ENCODE results near the gene C2CD3.

The C2CD3 gene

DNA sequence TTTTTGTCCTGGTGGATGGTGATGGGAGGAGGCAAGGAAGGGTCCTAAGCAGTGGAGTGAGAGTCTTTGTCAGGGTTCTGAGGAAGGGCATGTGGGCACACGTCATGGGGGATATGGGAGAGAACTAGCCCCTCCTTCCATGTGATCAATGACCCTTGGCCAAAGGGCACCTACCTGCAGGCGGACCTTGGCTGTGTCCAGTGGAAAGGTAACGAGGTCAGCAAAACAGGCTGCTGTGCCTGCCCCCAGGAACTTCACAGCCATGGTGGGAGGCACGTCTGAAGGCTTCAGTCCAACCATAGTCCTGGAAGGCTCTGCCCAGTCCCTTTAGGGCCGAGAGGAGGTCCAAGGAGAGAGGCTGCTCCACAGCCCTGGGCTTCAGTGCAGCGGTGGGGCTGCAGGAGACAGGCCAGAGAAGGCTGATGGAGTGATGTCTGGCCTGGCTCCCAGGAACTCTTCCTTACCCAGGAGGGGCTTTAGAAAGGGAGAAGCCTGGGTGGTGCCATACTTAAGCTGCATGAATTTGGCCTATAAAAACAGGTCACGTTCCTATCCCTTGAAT is 164.0 kb downstream of the C2CD3 start:
- peaks cover 72% of the 10 kb centered on the region for H3K4me1 Mint-ChIP-seq
- no peak overlapping the region for H3K4me3 Mint-ChIP-seq
- DNase-seq (ENCODE audit: low spot score in 2 of 2) = no peak
- ATAC-seq (replicated peaks; ENCODE audit: extremely low read depth, poor library complexity, severe bottlenecking) = no peak
- H3K27ac Mint-ChIP-seq (ENCODE audit: low read depth) = peak overlapping the region; percentile 77
- H3K9me3 Mint-ChIP-seq = no peaks in the 10 kb centered on the region
- no peaks in the 10 kb centered on the region for H3K27me3 Mint-ChIP-seq
- peaks cover 9% of the 10 kb centered on the region for H3K36me3 Mint-ChIP-seq (ENCODE audit: insufficient read depth)

DNA sequence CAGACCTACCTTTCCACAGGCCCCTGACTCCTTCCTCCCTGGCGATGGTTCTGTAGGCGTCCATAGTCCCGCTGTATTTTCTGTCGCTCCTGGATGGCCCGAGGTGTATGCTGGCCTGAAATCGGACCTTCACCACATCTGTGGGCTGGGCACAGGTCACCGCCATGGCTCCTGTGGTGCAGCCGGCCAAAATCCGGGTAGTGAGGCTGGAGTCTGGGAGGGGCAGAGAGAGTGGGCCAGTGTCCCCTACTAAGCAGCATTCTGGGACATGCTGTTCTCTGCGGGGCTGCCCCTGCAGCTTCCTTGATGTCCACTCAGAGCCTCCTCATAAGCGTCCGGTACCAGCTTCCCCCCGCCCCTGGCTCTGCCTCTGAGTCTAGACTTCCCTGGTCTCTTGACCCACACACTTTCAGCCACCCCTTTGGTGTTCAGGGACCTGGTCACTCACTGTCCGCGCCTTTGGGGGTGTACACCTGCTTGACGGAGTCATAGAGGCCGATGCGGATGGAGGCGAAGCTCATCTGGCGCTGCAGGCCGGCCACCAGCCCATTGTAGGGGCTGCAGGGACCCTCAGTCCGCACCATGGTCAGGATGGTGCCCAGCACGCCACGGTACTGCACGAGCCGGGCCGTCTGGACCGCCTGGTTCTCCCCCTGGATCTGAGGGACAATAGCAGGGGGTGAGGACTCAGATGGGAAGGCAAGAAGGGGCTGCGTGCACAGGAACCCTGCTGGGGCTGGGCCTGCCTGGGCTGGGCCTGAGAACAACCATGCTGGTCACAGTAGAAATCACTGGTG is 164.9 kb downstream of the C2CD3 start:
- Mint-ChIP-seq H3K9me3 (no peaks in the 10 kb centered on the region), H3K27me3 (no peaks in the 10 kb centered on the region), H3K36me3 (ENCODE audit: insufficient read depth) (peaks cover 7% of the 10 kb centered on the region), H3K4me1 (peaks cover 70% of the 10 kb centered on the region), H3K4me3 (peak overlapping the region; percentile 68), H3K27ac (ENCODE audit: low read depth) (peak overlapping the region; percentile 95)
- DNase-seq (ENCODE audit: low spot score in 2 of 2) (no peak), ATAC-seq (replicated peaks; ENCODE audit: extremely low read depth, poor library complexity, severe bottlenecking) (no peak)

DNA sequence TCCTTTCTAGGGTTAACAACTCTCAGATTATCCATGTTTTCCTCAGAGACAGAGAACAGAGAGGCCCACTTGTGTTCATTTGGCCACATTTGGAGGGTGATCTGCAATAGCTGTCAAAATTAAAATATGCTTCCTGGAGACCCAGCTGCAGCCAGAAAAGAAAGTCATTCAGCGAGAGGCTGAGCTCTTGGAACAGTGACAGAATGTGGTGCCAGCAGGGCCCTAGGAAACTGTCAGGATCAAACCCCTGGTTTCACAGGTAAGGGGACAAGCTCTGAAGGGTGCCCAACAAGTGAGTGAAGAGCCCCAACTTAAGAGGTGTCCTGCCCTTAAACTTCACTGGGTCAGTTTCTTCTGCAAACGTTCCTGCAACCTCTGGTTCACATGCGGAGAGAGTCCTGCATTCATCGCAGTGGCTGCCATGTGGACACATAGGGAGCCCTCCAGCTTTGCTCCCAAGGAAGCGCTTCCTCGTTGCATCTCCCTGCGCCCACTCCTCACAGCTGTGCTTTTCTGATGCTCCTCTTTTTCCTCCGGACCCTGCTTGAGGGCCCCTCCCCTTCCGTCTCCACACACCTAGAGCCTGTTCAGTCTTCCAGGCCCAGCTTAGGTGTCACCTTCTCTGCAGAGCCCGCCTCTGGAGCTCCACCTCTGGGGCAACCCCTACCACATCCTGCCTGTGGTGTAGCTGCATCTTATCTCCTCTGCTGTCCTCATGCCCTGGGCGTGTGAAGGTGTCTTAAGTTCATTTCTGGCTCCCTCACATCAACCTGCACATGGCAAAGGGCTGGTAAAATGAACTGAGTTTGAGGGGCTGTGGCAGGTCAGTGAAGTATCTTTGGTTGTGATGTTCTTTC is 165.8 kb downstream of the C2CD3 start:
- H3K4me1 Mint-ChIP-seq = peaks cover 67% of the 10 kb centered on the region
- peak overlapping the region; percentile 68 for H3K4me3 Mint-ChIP-seq
- peaks cover 7% of the 10 kb centered on the region for H3K36me3 Mint-ChIP-seq (ENCODE audit: insufficient read depth)
- DNase-seq (ENCODE audit: low spot score in 2 of 2) = peak; percentile 73 to 81
- H3K27me3 Mint-ChIP-seq = no peaks in the 10 kb centered on the region
- ATAC-seq (replicated peaks; ENCODE audit: extremely low read depth, poor library complexity, severe bottlenecking) = peak; percentile 100
- H3K27ac Mint-ChIP-seq (ENCODE audit: low read depth) = peak overlapping the region; percentile 95
- H3K9me3 Mint-ChIP-seq = no peaks in the 10 kb centered on the region

DNA sequence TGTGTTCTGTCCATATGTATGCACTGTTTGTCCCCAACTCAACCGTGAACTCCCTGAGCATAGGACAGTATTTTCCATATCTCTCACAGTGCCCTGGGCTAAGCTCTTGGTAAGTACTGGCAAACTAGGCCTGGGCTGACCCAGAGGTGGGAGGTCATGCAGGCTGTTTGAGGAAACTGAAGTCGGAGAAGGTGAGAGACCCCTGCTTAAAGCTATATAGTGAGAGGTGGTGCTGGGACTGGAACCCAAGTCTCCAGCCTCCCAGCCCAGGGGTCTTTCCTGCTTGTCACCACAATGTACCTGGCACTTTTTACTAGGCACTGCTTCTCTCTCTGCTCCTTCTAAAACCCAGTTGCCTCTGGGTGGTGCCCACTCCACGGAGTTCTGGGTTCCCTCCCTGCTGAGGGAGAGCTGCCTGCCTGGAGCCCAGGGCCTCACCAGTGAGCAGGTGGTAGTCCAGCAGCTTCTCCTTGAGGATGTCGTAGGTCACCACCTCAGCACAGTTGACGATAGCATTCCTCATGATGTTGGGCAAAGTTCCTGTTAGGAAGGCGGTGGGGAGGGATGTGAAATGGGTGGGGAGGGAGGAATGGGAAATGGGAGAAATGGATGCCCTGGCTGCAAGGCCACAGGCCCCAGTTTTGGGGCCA is 166.6 kb downstream of the C2CD3 start:
- H3K4me1 Mint-ChIP-seq = peaks cover 60% of the 10 kb centered on the region
- H3K27ac Mint-ChIP-seq (ENCODE audit: low read depth) = peak overlapping the region; percentile 95
- no peaks in the 10 kb centered on the region for H3K9me3 Mint-ChIP-seq
- no peak overlapping the region for H3K4me3 Mint-ChIP-seq
- DNase-seq (ENCODE audit: low spot score in 2 of 2) (no peak), ATAC-seq (replicated peaks; ENCODE audit: extremely low read depth, poor library complexity, severe bottlenecking) (no peak)
- no peaks in the 10 kb centered on the region for H3K27me3 Mint-ChIP-seq
- peaks cover 7% of the 10 kb centered on the region for H3K36me3 Mint-ChIP-seq (ENCODE audit: insufficient read depth)

DNA sequence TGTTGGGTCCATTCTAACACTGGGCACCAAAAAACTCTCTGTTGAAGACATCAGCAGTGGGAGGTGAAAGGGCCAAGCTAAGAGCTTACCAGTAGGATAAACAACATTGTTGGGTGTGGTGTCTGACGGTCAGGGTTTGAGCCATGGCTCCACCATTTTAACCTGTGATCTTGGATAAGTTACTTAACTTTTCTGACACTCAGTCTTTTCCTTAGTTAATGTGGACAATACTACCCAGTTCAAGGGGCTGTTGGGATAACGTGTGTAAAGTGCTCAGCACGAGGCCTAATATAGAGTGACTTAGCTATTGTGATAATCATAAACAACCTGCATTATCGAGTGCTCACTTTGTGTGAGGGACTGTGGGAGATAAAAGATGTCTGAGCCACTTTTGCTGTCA is 168.0 kb downstream of the C2CD3 start:
- H3K4me1 Mint-ChIP-seq = peaks cover 52% of the 10 kb centered on the region
- no peaks in the 10 kb centered on the region for H3K9me3 Mint-ChIP-seq
- H3K27me3 Mint-ChIP-seq = no peaks in the 10 kb centered on the region
- H3K4me3 Mint-ChIP-seq = no peak overlapping the region
- no peak for ATAC-seq (replicated peaks; ENCODE audit: extremely low read depth, poor library complexity, severe bottlenecking)
- no peak for DNase-seq (ENCODE audit: low spot score in 2 of 2)
- peaks cover 7% of the 10 kb centered on the region for H3K36me3 Mint-ChIP-seq (ENCODE audit: insufficient read depth)
- no peak overlapping the region for H3K27ac Mint-ChIP-seq (ENCODE audit: low read depth)

DNA sequence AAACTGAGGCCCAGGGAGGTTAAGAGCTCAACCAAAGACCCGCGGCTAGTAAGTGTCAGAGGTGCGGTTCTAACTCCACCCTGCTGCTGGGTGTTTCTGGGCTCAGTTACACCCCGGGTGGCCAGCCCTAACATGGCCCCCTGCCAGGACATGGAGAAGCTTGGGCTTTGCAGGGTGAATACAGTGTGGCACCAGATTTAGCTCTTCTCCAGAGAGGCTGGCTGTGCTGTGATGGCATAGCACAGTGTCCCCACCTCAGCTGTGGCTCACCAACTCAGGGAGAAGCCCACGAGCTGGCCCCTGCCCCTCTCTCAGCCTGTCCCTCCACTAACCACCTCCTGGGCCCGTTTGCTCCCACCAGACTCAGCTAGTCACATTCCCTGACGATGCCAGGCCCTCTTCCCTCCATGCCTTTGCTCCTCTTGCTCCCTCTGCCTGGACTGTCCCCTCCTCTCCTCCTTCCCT is 168.9 kb downstream of the C2CD3 start:
- peaks cover 61% of the 10 kb centered on the region for H3K4me1 Mint-ChIP-seq
- H3K27me3 Mint-ChIP-seq = no peaks in the 10 kb centered on the region
- no peaks in the 10 kb centered on the region for H3K9me3 Mint-ChIP-seq
- no peak for ATAC-seq (replicated peaks; ENCODE audit: extremely low read depth, poor library complexity, severe bottlenecking)
- no peak for DNase-seq (ENCODE audit: low spot score in 2 of 2)
- no peak overlapping the region for H3K4me3 Mint-ChIP-seq
- peak overlapping the region; percentile 27 for H3K27ac Mint-ChIP-seq (ENCODE audit: low read depth)
- peaks cover 9% of the 10 kb centered on the region for H3K36me3 Mint-ChIP-seq (ENCODE audit: insufficient read depth)

DNA sequence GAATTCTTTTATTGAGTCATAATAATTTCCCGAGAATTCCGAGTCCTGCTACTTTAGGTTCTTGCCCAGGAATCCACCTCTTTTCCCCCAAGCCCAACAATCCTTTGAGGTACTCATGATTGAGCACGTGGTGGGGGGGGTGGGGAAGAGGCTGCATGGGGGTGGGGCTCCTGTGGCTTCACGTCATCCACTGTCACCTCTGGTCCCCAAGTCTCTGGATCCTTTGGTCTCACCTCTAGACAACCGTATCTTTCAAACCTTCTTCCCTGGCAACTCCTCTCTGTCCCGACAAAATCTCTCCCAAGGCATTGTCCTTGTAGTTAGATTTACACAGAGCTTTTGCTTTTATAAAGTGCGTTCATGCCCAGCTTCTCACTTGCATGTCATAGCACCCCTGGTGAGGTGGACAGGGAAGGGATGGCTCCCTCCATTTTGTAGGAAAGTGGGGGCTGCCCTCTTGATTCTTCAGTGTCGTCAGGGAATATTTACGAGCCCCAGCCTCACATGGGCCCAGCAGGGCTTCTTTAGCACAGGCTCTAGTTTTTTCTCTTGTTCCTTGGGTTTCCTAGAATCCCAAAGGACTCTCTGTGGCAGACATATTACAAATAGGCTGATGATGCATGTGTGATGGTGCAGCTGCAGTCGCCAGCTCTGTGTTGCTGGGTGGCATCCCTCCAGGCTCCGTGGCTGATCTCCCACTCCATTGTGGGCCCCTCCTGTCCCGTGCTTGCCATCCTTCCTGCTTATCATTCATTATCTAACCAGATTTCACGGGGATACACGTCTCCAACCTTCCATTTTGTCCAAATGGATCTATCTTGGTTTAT is 170.3 kb downstream of the C2CD3 start:
- H3K27ac Mint-ChIP-seq (ENCODE audit: low read depth) = no peak overlapping the region
- H3K4me3 Mint-ChIP-seq = no peak overlapping the region
- H3K4me1 Mint-ChIP-seq = peaks cover 63% of the 10 kb centered on the region

DNA sequence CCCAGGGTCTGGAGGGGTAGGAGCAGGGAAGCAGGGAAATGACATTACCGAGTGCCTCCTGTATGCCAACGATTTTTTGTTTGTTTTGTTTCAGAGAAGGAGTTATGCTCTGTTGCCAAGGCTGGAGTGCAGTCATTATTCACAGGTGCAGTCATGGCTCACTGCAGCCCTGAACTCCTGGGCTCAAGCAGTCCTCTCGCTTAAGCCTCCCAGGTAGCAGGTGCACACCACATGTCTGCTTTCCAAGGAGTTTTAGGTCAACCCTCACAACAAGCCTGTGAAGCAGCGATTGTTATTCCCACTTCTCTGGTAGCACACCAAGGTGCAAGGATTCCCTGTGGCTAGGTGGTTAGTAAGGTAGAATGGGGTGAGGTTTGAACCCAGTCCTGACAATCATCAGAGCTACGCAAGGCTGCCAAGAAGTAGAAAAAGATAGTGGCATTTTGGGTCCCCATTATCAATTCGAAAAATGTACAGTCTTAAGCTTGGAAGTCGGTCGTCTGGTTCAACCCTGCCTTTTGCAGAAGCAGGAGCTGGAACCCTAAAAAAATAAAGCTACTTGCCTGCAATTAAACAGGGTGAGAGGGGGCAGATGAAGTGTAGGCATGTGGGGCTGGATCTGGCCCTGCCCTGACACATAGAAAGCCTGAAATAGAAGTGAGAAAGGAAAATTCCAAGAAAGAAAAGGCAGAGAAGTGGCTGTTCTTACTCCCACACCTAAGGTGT is 171.1 kb downstream of the C2CD3 start:
- H3K27ac Mint-ChIP-seq (ENCODE audit: low read depth) = no peak overlapping the region
- peaks cover 63% of the 10 kb centered on the region for H3K4me1 Mint-ChIP-seq
- peaks cover 19% of the 10 kb centered on the region for H3K36me3 Mint-ChIP-seq (ENCODE audit: insufficient read depth)
- H3K9me3 Mint-ChIP-seq = no peaks in the 10 kb centered on the region
- no peak for ATAC-seq (replicated peaks; ENCODE audit: extremely low read depth, poor library complexity, severe bottlenecking)
- DNase-seq (ENCODE audit: low spot score in 2 of 2) = no peak
- H3K27me3 Mint-ChIP-seq = no peaks in the 10 kb centered on the region
- H3K4me3 Mint-ChIP-seq = no peak overlapping the region

More for the DNA sequence above, 170.3 kb downstream of the C2CD3 start:
- ATAC-seq (replicated peaks; ENCODE audit: extremely low read depth, poor library complexity, severe bottlenecking) (no peak), DNase-seq (ENCODE audit: low spot score in 2 of 2) (no peak)
- Mint-ChIP-seq H3K36me3 (ENCODE audit: insufficient read depth) (peaks cover 15% of the 10 kb centered on the region), H3K27me3 (no peaks in the 10 kb centered on the region), H3K9me3 (no peaks in the 10 kb centered on the region)

DNA sequence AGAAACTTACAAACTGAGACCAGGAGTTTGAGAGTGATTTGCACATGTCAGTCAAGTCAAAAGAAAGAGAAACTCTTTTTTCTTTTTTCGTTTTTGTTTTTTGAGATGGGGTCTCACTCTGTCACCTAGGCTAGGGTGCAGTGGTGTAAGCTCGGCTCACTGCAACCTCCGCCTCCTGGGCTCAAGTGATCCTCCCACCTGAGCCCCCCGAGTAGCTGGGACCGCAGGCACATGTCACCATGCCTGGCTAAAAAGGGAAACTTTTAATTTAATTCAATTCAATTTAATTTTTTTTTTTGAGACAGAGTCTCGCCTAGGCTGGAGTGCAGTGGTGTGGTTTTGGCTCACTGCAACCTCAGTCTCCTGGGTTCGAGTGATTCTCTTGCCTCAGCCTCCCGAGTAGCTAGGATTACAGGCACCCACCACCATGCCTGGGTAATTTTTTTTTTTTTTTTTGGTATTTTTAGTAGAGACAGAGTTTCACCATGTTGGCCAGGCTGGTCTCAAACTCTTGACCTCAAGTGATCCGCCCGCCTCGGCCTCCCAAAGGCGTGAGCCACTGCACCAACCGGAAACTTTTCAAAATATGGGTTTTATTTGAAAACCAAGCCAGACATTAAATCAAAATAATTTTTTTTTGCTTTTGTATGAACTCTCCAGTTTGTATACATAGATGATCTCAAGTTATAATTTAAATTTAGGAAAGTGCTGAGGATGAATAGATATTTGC is 171.8 kb downstream of the C2CD3 start:
- DNase-seq (ENCODE audit: low spot score in 2 of 2) (no peak), ATAC-seq (replicated peaks; ENCODE audit: extremely low read depth, poor library complexity, severe bottlenecking) (no peak)
- no peaks in the 10 kb centered on the region for H3K27me3 Mint-ChIP-seq
- peaks cover 19% of the 10 kb centered on the region for H3K36me3 Mint-ChIP-seq (ENCODE audit: insufficient read depth)
- H3K4me1 Mint-ChIP-seq = peaks cover 57% of the 10 kb centered on the region
- H3K27ac Mint-ChIP-seq (ENCODE audit: low read depth) = no peak overlapping the region
- no peak overlapping the region for H3K4me3 Mint-ChIP-seq
- H3K9me3 Mint-ChIP-seq = no peaks in the 10 kb centered on the region

DNA sequence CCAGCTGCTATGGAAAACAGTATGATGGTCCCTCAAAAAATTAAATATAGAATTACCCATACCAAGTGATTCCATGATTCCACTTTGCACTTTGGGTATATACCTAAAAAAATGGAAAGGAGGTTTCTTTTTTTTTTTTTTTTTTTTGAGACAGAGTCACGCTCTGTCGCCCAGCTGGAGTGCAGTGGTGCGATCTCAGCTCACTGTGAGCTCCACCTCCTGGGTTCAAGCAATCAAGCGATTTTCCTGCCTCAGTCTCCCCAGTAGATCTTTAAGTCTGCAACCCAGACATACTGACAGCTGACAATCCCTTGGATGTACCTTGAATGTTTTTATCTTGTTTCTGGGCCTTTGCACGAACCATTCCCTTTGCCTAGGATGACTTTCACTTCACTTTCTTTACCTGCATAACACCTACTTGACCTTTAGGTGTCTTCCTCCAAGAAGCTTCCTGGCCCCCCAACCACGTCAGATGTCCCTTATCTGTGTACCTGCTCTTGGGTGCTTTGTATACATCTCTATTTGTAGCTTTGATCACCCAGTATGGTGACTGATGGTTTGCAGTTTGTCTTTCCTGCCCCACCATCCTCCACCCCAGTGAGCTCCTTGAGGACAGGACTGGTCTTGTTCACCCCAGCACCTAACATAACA is 173.6 kb downstream of the C2CD3 start:
- H3K9me3 Mint-ChIP-seq = no peaks in the 10 kb centered on the region
- ATAC-seq (replicated peaks; ENCODE audit: extremely low read depth, poor library complexity, severe bottlenecking) (no peak), DNase-seq (ENCODE audit: low spot score in 2 of 2) (no peak)
- H3K4me3 Mint-ChIP-seq = peak overlapping the region; percentile 12
- H3K27ac Mint-ChIP-seq (ENCODE audit: low read depth) = peak overlapping the region; percentile 99
- H3K36me3 Mint-ChIP-seq (ENCODE audit: insufficient read depth) = peaks cover 14% of the 10 kb centered on the region
- H3K4me1 Mint-ChIP-seq = peaks cover 51% of the 10 kb centered on the region
- H3K27me3 Mint-ChIP-seq = no peaks in the 10 kb centered on the region
